Neural crest cell (in vitro differentiated cells): Measurements from ENCODE around the gene MEX3A. TPM values are rescaled to one million over a fixed set of nuclear protein-coding genes. Genes with fewer than 3 reads are reported as not detected.

Experiments used
- DNase-seq: peaks from one replicate; pipeline ENCODE4 v3.0.0; 2021; ENCODE audit warnings: low read depth, mixed read lengths, low spot score
- H3K27ac Mint-ChIP-seq: one replicate; pipeline ENCODE4 v1.8.0; 2021; ENCODE audit warnings: mild to moderate bottlenecking, mixed read lengths; ENCODE audit not compliant: unreplicated experiment
- H3K27me3 Mint-ChIP-seq: 2 replicates; pipeline ENCODE4 v1.8.0; 2021; ENCODE audit warnings: low read depth, mild to moderate bottlenecking, mixed read lengths
- H3K36me3 Mint-ChIP-seq: 2 replicates; pipeline ENCODE4 v1.8.0; 2021; ENCODE audit warnings: low read depth, mild to moderate bottlenecking, mixed read lengths
- H3K4me1 Mint-ChIP-seq: 2 replicates; pipeline ENCODE4 v1.8.0; 2021; ENCODE audit warnings: mixed read lengths
- H3K4me3 Mint-ChIP-seq: one replicate; pipeline ENCODE4 v1.8.0; 2021; ENCODE audit warnings: mild to moderate bottlenecking, mixed read lengths
- H3K9me3 Mint-ChIP-seq: 2 replicates; pipeline ENCODE4 v1.8.0; 2021; ENCODE audit warnings: mixed read lengths
- total RNA-seq: library from RNA; stranded (reverse); gene quantifications from 2 replicates; pipeline ENCODE4 v1.2.1, GENCODE V29; 2021
- TF ChIP-seq, protein P1 (sequence below): fragments of 200-600 bp; sonication (generic); conservative IDR thresholded peaks from 2 replicates; pipeline ENCODE4 v1.5.0; 2021; ENCODE audit warnings: antibody characterized with exemption, mild to moderate bottlenecking

MEX3A gene
- total RNA-seq, 1 donor from 2014 or later = 114 TPM

- no peak for DNase-seq
- Mint-ChIP-seq H3K4me1 (peaks cover 57% of the 10 kb centered on the region), H3K36me3 (peaks cover 11% of the 10 kb centered on the region), H3K9me3 (no peaks in the 10 kb centered on the region), H3K4me3 (no peak overlapping the region), H3K27me3 (no peaks in the 10 kb centered on the region), H3K27ac (no peak overlapping the region)
- TF ChIP-seq, protein P1, sequence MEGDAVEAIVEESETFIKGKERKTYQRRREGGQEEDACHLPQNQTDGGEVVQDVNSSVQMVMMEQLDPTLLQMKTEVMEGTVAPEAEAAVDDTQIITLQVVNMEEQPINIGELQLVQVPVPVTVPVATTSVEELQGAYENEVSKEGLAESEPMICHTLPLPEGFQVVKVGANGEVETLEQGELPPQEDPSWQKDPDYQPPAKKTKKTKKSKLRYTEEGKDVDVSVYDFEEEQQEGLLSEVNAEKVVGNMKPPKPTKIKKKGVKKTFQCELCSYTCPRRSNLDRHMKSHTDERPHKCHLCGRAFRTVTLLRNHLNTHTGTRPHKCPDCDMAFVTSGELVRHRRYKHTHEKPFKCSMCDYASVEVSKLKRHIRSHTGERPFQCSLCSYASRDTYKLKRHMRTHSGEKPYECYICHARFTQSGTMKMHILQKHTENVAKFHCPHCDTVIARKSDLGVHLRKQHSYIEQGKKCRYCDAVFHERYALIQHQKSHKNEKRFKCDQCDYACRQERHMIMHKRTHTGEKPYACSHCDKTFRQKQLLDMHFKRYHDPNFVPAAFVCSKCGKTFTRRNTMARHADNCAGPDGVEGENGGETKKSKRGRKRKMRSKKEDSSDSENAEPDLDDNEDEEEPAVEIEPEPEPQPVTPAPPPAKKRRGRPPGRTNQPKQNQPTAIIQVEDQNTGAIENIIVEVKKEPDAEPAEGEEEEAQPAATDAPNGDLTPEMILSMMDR = no peak
Observed at GRCh38 chr1:156098784-156099183, 16.5 kb upstream of the MEX3A start.

DNA sequence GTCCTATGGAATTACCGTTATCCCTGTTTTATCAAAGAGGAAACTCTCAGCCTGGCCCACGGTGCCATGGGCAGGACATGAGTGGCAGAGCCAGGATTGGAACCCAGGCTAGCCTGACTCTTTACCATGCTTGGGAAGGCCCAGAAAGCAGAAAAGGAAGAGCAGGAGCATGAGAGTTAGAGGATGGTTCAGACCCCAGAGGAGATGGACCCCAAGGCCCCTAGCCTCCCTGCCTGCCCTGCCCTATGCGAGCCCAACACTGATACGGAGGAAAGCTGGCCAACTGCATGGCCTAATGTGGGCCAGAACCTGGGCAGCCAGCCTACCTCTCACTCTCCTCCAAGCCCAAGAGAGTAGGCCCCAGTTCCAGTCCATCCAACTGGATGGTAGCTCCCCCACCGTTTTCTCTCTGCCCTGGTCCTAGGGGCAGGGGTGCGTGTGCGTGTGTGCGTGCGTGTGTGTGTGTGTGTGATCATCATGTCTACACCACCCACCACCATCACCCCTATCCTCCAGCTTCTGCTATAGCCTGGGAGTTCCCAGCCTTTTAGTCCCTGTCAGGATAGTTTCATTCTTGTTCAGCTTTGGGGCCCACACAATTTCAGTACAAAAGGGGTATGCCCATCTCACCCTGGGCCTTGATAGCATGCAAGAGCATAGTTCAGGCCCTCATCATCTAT lies 15.4 kb upstream of the MEX3A start:
- Mint-ChIP-seq H3K36me3 (peaks cover 12% of the 10 kb centered on the region), H3K27ac (no peak overlapping the region), H3K27me3 (no peaks in the 10 kb centered on the region), H3K9me3 (no peaks in the 10 kb centered on the region), H3K4me1 (peaks cover 46% of the 10 kb centered on the region), H3K4me3 (no peak overlapping the region)
- TF ChIP-seq, protein P1 = no peak
- DNase-seq = no peak

DNA sequence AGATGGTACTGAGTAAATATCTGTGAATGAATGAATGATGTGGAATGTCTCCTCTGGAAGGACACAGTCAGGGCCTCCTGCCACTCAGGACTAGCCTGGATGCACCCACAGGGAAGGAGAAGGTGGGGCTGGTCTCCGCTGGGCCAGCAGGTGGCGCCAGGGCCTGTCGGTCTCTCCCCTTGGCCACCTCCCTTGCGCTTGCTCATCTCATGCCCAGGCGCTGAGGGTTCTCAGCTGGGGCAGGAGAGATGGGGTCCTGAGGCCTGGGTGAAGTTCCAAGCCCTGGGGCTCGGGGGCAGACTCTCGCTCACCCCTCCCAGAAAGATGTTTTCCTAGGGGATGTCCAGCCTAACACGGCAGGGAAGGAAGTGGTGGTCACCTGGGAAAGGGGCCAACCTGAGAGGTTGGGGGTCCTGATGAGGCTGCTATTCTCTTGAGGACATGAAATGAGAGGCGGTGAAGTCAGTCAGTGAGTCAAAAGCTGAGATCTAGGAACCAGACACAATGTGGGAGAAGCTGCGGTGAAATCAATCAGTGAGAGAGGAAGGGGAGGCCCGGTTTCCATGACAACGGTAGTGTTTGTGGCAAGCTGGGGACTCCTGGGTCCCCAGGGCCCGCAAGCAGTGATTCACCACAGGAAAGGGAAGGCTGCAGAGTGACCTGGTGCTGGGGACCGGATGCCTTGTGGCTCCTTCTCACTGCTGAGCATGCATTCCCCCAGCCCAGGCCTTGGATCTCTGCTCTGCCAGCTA lies 14.6 kb upstream of the MEX3A start:
- Mint-ChIP-seq H3K27ac (peak overlapping the region; percentile 88), H3K27me3 (no peaks in the 10 kb centered on the region), H3K36me3 (peaks cover 12% of the 10 kb centered on the region), H3K9me3 (no peaks in the 10 kb centered on the region), H3K4me1 (peaks cover 45% of the 10 kb centered on the region), H3K4me3 (peak overlapping the region; percentile 44)
- DNase-seq = peak; percentile 85
- TF ChIP-seq, protein P1 = peak; percentile 94

- Mint-ChIP-seq H3K4me3 (no peak overlapping the region), H3K27me3 (no peaks in the 10 kb centered on the region), H3K36me3 (peaks cover 10% of the 10 kb centered on the region), H3K4me1 (peaks cover 40% of the 10 kb centered on the region), H3K9me3 (no peaks in the 10 kb centered on the region), H3K27ac (peak overlapping the region; percentile 23)
- TF ChIP-seq, protein P1 = no peak
- no peak for DNase-seq
Observed at GRCh38 chr1:156095906-156096508, 13.7 kb upstream of the MEX3A start.

- H3K4me3 Mint-ChIP-seq = no peak overlapping the region
- H3K36me3 Mint-ChIP-seq = peaks cover 9% of the 10 kb centered on the region
- no peak for DNase-seq
- H3K9me3 Mint-ChIP-seq = no peaks in the 10 kb centered on the region
- no peaks in the 10 kb centered on the region for H3K27me3 Mint-ChIP-seq
- TF ChIP-seq, protein P1 = no peak
- no peak overlapping the region for H3K27ac Mint-ChIP-seq
- peaks cover 38% of the 10 kb centered on the region for H3K4me1 Mint-ChIP-seq
Observed at GRCh38 chr1:156091610-156092009, 9.3 kb upstream of the MEX3A start.
